Ecto neural progenitor cell (in vitro differentiated cells): ENCODE results near the gene EPS15.
A peak's percentile ranks its signal among the peaks of the same experiment; 100 is the strongest.

ENCODE experiments used
- DNase-seq: peaks from one replicate; pipeline ENCODE4 v3.0.0-alpha.2; 2018; ENCODE audit warnings: low spot score

EPS15 gene

GRCh38 chr1:51314974-51315373 is 204.1 kb downstream of the EPS15 start:
- DNase-seq = no peak

DNA sequence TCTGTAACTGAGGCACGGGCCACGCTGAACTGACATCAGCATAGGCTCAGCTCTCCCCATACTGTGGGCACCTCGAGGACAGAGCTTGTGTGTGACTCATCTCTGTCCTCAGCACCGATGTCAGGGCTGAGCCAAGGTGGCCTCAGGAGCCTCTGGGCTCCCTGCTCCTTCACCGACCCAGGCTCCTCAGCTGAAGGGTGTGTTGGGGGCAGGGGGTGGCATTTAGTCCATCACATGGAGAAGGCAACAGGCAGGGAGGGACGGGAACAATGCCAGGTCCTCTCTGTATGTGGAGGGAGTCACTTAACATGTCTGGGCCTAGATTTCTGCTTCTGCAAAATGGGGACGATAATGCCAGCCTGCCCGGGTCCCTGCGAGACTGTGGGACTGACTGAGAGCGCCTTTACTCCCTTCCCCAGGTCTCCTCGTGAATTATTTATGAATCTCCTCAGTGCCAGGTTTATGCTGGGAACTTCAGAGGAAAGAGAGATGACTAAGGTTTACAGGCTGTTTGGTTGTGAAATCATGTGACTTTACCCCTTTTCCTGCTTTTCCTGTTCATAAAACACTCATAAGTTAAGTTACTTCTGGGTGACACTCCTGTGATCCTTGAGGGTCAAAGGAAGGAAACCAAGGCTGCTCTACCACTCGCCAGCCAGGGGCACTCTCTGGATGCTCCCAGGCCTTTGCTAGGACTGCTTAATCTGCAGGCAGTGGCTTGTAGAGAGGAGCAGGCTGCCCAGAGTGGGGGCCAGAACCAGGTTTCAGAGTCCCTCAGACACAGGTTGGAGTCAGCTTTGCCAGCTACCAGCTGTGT is 204.9 kb downstream of the EPS15 start:
- no peak for DNase-seq

DNA sequence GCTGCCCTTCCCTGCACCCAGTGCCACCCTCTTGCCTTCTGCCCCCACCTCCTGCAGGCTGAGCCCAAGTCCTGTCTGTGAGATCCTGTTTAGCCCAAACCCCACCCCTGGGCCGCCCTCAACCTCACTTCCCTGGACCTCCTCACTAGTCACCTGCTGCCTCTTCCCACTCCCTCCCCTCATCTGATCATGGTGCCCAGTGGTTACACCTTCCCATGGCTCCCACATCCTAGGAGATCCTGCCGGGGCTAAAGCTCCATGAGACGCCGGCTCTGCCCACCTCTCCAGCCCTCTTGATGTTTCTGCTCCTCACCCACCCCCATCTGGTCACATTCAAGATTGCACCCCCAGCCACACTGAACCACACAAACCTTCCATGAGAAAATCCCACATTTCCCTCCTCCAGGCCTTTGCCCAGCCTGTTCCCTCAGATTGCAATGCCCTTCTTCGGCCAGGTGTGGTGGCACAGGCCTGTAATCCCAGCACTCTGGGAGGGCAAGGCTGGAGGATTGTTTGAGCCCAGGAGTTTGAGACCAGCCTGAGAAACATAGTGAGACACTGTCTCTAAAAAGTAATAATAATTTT is 205.7 kb downstream of the EPS15 start:
- DNase-seq = no peak

GRCh38 chr1:51312718-51313117 is 206.3 kb downstream of the EPS15 start:
- DNase-seq = no peak

DNA sequence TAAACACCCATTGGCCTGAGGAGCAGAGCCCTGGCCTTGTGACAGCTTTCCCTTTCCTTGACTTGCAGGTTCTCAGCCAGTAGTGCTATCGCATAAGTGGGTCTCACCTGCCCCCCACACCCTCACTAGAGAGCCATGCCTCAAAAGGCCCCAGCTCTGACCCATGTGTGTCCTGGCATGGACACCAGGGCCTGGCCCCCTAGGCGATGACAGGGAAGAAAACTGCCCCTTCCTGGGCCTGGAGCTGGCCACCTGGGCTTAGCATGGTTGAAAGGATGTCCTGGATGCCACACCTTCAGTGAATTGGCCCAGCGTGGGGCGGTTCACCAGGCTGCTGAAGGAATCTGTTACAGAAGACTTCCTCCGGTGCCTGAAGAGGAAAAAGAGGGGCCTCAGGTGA is 207.2 kb downstream of the EPS15 start:
- no peak for DNase-seq

GRCh38 chr1:51310871-51311613 is 208.0 kb downstream of the EPS15 start:
- no peak for DNase-seq

DNA sequence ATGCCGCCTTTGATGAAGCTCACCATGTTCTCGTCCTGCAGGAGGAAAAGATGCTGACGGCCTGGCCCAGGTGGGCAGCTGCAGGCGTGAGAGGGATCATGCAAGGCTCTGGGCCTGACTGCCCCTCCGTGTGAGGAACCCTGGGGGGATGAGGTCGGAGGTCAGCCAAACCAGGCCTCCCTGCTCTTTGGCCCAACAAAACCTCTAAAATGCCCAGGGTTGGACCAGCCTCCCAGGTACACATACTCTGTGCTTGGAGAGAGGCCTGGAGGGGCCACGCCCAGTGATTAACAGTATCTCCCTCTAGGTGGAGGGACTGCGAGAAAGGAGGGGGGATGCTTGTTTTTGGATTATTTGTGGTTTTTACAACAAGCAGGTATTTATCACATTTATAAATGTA is 209.8 kb downstream of the EPS15 start:
- DNase-seq = no peak

DNA sequence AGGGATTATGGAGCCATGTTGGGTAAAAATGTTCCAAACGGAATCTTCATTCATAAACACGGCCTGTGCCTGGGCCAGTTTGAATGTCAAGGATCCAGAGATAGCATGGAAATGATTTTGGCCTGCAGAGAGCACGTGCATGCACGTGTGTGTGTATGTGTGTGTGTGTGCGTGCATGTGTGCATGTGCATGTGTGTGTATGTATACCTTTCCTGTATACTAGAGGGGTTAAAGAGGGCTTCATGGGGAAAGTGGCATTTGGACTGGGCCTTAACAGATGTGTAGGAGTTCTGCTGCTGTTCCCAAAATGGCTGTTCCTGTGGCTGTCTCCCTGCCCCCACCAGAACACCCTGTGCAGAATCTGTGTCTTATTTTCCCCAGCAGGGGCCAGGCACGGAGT is 210.4 kb downstream of the EPS15 start:
- no peak for DNase-seq

DNA sequence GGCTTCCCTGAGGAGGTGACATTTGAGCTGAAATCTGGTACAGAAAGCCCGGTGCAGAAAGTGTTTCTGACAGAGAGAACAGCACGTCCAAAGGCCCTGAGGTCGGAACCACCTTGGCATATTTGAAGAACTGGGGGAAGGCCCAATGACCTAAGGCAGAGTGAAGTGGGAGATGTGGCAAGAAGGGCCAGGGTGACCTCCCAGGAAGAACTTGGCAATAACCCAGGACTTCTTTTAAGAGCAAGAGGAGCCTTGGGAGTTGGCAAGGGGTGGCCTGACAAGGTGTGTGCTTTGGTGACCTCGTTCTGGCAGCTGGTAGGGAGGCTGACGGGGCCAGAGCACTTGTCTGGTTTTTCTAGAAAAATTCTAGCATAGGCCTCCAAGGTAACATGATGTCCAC is 212.1 kb downstream of the EPS15 start:
- DNase-seq = no peak

DNA sequence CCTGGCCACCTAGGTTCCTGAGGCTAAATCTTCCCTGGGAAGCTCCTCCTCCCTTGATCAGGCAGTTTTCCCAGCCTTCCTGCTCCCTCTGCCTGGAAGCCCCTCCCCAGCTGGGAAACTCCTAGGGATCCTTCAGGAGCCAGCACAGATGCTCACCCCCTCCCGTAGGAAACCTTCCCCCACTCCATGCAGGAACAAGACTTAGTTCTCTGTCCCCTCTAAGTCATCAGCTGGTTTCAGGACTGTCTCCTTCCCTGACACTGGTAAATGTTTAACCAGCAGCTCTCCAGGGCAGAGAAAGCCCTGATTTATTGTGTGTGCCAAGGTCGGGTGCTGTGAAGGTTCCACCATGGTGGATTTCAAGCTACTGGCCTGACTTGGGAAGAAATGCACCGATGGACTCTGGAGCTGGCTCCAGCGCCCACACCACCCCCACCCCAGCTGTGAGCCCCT is 213.7 kb downstream of the EPS15 start:
- DNase-seq = peak; percentile 38

DNA sequence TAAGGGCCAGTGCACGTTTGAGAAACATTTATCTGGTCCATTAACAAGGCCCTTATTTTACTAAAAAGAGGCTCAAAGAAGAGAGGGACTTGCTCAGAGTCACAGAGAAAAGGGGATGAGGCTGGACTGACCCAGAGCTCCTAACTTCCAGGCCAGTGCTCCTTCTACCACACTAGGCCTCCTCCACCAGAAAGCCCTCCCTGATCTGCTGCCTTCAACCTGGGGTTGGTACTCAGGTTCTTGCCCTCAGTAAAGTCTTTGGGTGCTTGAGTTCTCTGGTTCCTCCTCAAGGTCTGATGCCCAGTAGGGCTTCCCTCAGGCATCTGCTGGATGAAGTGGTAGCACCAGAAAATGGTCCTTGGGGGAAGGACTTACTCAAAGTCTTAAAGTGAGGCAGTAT is 214.7 kb downstream of the EPS15 start:
- no peak for DNase-seq
